Dermis microvascular lymphatic vessel endothelial cell (primary cell): ENCODE data around the gene ZFYVE9. TPM values are rescaled to one million over a fixed set of nuclear protein-coding genes. Genes with fewer than 3 reads are reported as not detected.

ENCODE experiments used
- DNase-seq, 2 donors: peaks; one replicate each; pipeline versions ENCODE4 v3.0.0 to v3.0.0-alpha.2; 2010; ENCODE audit warnings: low read depth in 2 of 2
- total RNA-seq: library from RNA; depleted of rRNA; stranded (reverse); fragments of >200 nt; gene quantifications from 2 replicates; pipeline ENCODE4 v1.2.1, GENCODE V29; 2014

ZFYVE9 gene
- total RNA-seq, 1 donor from 2014 or later, result 21.7 TPM

- no peak for DNase-seq
These were observed 101.5 kb downstream of the ZFYVE9 start for GRCh38 chr1:52243221-52243987.

- DNase-seq, result no peak
These were observed 107.9 kb downstream of the ZFYVE9 start for GRCh38 chr1:52249831-52250230.

DNA sequence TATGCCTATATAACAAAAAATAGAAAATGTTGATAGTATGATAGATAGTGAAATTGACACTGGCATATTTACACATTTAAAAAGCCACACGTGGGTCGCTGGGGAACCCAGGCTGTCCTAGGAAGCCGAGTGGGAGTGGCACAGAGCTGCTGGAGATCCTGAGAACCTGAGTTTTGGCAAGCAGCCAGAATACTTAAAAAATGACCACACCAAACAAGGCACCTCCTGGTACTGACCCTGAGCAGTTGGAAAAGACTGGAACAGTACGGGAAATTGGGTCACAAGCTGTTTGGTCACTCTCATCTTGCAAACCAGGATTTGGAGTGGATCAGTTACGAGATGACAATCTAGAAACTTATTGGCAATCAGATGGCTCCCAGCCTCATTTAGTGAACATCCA lies 111.5 kb downstream of the ZFYVE9 start:
- no peak for DNase-seq

DNA sequence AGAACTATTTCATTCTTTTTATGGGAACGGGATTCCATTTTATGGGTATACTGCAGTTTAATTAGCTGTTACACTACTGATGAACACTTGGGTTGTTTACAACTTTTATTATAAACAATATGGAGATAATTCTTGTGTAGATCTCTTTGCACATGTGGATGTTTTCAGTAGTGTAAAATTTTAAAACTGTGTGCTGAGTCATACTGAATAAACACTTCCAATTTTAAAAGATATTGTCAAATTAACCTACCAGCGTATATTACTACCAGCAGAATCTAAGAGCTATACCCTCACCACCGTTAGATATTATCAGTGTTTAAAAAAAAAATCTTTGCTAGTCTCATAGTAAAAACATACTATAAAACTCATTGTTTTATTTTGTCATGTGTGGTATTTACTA lies 118.0 kb downstream of the ZFYVE9 start:
- no peak for DNase-seq

GRCh38 chr1:52263153-52263910 lies 121.4 kb downstream of the ZFYVE9 start:
- DNase-seq, result peak; percentile 66 to 84

DNA sequence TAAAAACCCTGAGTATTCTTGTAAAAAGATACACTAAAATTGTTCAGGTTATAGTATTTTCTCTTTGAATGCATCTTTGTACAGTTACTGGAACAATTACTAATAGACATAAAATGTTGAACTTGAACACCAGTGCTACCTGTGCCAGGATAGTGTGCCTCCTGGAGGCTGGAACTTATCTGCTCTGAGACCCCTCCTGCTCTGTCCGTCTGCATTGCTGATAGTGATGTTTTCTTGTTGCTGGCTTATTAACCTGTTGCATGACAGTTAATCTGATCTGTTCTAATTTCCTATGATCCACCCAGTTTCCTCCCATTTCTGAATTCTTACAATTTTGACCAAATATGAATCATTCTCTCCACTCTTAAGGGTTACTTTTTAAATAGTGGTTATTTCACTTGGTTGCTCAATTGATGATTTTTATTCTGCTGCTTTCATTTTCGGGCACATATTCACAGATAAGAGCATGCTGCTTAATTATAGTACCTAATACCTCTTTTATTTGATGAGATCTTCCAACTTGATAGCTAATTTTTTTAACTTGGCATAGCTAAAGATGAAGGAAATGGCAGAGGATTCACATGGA lies 122.7 kb downstream of the ZFYVE9 start:
- DNase-seq, result peak; percentile 10 to 27

GRCh38 chr1:52266507-52266906 lies 124.6 kb downstream of the ZFYVE9 start:
- no peak for DNase-seq

DNA sequence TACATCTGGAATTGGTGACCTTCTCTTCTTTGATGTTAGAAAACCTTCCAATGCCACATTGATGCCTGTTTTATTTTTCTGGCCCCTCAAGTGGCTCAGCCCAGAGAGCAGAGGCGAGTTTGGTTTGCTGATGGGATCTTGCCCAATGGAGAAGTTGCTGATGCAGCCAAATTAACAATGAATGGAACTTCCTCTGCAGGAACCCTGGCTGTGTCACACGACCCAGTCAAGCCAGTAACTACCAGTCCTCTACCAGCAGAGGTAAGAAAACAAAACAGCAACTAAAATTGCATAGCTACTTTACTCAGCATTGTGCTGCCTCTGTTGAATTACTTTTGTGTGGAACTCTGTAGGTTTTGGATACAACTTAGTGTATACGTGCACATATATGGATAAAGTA lies 126.5 kb downstream of the ZFYVE9 start:
- peak; percentile 52 to 80 for DNase-seq

DNA sequence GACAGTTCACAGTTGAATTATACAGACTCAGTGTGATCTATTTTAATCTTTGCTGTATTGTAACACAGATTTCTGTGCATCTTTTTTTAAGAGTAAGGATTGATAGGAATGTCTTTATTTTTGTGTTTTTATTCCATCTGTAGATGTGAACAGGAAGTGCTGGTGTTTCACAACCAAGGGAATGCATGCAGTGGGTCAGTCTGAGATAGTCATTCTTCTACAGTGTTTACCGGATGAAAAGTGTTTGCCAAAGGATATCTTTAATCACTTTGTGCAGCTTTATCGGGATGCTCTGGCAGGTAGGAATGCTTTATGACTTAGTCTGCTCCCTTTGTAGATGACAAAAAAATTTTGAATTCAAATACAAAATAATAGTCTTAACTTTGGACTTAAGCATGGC lies 139.6 kb downstream of the ZFYVE9 start:
- DNase-seq, result peak; percentile 40 to 90

DNA sequence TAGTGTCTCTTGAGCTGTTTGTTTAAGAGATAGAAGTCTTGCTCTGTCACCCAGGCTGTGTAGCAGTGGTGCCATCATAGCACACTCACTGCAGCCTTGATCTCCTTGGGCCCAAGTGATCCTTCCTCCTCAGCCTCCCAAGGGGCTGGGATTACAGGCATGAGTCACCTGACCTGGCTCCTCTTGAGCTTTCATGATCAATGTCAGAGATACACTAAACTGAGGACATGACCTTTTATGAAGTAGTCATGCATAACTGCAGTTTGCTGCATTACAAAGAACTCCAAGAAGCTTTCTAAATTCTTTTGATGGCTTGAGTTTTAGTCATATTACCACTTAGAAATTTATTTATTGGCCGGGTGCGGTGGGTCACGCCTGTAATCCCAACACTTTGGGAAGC lies 146.4 kb downstream of the ZFYVE9 start:
- DNase-seq, result no peak

- DNase-seq, result no peak
These were observed 152.7 kb downstream of the ZFYVE9 start for GRCh38 chr1:52294580-52294979.

- DNase-seq, result peak; percentile 64 to 81
These were observed 154.5 kb downstream of the ZFYVE9 start for GRCh38 chr1:52296345-52296744.

DNA sequence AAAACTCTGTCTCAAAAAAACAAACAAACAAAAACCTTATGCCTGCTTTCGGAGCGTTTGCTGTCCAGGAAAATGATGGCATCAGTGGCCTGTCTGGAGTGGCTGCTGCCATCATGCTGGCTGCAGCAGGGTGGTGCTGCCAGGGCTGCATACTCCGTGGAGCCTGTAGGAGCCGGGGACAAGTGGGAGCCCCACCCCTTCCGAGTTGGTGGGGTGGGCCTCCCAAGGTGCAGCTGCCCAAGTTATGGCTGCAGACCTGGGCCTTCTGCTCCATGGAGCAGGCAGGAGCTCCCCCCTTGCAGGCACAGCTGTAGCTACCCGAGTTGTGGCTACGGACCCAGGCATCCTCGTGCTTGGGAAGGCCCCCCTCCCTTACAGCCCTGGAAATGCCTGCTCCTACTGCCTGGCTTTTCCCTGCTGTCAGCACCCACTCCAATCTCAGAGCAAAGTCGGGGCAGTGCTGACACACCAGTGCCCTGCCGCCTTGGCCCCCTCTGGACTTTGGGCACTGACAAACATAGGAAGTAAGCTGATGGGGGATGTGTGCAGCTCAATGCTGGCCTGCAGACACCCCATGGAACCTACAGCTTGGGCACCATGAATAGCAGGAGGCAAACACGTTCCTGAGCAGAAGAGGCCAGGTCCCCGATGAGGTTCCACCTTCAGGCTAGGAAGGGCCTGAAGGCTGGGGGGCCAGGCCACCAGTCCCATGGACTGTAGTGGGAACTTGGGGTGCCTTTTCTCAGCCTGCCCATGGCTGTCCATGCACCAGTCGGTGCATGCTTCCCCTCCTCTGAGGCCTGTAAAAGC lies 163.7 kb downstream of the ZFYVE9 start:
- no peak for DNase-seq

DNA sequence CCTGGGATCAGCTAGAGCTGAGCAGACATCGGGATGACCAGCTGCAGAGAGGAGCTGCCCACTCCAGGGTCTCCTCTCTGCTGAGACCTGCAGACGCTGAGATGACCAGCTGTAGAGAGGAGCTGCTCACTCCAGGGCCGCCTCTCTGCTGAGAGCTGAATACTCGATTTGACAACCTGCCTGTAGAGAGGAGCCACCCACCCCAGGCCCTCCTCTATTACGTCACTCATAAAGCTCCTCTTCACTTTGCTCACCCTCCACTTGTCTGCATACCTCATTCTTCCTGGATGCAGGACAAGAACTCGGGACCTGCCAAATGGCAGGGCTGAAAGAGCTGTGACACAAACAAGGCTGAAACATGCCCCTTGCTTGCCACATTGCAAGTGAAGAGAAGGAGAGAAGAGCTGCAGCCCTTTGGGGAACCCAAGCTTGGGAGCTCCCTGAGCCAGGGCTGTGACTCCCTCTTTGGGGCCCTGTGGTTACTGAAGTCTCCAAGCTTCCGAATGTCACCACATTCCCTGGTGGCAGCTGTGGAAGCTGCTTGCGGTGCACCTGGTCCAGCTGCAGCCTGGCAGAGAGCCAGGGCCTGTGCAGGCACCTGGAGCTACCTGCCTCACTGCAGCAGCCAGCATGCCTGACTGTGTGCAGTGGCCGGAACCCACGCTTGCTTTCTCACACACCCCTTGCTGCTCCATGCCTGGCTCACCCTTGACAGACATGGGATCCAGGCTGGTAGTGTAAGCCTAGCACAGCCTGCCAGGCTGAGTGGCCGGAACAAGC lies 164.5 kb downstream of the ZFYVE9 start:
- no peak for DNase-seq

DNA sequence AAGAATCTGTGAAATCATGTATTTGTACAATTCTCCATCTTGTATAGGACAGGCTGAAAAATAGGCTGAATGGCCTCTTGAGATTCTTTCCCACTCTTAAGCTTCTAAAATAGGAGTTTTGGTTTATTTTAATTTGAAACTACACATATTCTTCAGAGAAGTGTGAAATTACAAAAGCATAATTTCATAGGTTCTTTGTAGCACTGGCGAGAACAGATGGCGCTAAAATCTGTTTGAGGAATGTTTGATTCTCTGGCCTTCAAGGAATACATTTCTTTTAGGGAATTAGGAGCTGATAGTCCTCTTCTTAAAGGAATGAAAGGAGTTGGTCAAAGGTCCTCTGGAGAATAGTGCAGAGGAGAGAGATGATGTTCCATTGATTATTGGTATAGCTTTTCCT lies 179.2 kb downstream of the ZFYVE9 start:
- no peak for DNase-seq

- no peak for DNase-seq
These were observed 181.8 kb downstream of the ZFYVE9 start for GRCh38 chr1:52323731-52324130.

GRCh38 chr1:52325786-52326185 lies 183.9 kb downstream of the ZFYVE9 start:
- no peak for DNase-seq

- DNase-seq, result no peak
These were observed 186.7 kb downstream of the ZFYVE9 start for GRCh38 chr1:52328615-52329014.

DNA sequence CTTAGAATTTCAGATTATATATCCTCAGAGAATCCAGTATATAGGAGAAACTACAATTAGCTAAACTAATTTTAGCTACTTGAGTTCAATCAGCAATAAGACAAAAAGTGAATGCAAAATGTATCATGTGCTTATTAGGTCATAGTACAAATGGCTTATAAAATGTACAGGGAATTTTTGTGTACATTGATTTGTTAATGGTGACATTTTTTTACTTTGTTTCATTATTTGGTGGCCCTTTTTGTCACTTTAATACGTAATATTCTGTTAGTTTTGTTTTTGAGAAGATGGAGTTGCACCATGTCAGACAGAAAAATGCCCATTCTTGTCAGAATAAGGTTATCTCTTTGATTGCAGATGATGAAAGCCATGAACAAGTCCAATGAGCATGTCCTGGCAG lies 190.5 kb downstream of the ZFYVE9 start:
- no peak for DNase-seq

- DNase-seq, result no peak
These were observed 193.1 kb downstream of the ZFYVE9 start for GRCh38 chr1:52334906-52335528.

DNA sequence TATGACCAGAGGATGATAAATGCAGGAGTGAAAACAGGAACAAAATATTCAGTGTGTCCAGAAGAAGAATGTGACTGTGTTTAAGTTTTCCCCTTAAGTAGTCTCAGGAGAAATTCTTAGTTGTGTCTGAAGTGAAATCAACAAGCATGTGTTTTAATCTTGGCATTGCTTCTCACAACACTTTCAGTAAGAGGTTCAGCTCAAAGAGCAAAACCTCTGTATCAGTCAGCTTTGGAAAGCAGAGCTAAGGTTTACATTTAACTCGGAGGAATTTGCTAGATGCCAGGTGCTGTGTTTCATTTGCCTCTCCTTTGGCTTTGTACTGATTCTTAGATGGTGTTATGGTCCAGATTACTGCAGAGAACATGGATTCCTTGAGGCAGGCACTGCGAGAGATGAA lies 195.6 kb downstream of the ZFYVE9 start:
- DNase-seq, result no peak
